GM18507 (cell line): Measurements from ENCODE around the gene ATF3.
"Not testable (repeated sequence)": the region's sequence is repeated elsewhere in the genome, so short reads cannot be mapped to it uniquely, and the experiment has no call there.

ENCODE experiments used
- DNase-seq: peaks from one replicate; pipeline ENCODE4 v3.0.0; 2011; ENCODE audit warnings: low read depth; ENCODE audit not compliant: insufficient read length; ENCODE audit errors: extremely low spot score
- FAIRE-seq: peaks from 2 replicates; lab custom pipeline; 2011; peaks lifted over from hg19 to GRCh38; lab: Jason Lieb, UNC

Gene ATF3

DNA sequence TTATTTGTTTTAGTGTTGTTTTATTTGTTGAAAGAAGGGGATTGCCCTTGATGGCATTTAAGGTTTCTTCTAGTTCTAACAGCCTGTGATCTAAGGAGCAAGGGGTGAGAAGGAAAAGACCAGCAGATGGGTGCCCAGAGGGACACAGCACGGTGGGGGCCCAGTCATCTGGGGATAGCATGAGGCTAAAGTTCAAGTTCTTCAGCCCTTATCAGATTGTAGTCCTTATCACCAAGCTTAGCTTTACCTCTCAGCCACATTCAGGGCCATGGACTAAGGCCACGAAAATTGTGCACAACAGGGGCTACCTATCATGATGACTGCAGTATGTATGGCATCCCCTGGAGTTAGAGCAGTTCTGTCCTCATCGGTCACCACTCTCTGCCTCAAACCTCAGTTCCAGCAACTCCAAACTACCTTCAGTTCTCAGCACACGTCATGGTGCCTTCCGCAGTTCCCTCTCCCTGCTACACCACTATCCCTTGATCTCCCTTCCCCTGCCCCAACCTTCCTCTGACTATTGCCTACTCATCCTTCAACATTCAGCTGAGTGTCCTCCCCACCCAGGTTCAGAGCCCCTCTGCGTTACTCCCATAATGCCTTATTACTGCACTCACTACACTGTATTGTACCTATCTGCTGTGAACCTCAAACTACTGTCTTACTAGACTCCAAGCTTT lies 36.4 kb downstream of the ATF3 start:
- FAIRE-seq (no peak), DNase-seq (no peak)

GRCh38 chr1:212645546-212646543 lies 37.3 kb downstream of the ATF3 start:
- no peak for FAIRE-seq
- no peak for DNase-seq

GRCh38 chr1:212646588-212646987 lies 38.0 kb downstream of the ATF3 start:
- FAIRE-seq: no peak
- no peak for DNase-seq

DNA sequence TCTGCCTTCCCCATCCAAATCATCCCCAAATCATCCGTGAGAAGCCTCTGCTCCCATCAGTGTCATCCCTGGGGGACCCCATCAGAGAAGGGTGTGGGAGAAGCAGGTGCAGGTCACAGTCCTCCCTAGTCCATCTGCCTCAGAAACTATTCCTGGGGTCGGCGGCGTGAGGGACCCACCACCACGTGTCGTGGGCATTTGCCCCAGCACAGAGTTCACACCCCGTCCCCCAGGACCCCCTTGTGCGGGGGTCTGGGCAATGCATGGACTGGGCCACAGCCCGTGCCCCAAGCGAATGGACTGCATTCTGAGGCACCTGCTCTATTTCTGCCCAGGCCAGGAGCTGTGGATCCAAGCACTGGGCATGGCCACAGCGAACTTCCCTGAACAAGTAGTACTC lies 38.4 kb downstream of the ATF3 start:
- FAIRE-seq: no peak
- DNase-seq: no peak

DNA sequence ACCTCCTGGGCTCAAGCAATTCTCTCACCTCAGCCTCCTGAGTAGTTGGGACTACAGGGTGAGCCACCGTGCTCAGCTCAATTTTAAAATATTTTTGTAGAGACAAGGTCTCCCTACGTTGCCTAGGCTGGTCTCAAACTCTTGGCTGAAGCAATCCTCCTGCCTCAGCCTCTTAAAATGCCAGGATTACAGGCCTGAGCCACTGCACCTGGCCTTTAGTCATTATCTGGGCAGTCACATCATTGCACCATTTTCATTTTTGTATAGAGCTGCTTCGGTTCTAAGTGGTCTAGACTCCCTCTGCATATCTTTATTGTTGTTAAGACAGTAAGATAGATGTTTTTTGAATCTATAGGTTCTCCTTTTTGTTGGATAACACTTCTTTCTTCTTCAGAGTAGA lies 39.9 kb downstream of the ATF3 start:
- no peak for FAIRE-seq

GRCh38 chr1:212649020-212649419 lies 40.5 kb downstream of the ATF3 start:
- DNase-seq: no peak
- FAIRE-seq: no peak

More for the DNA sequence above, 39.9 kb downstream of the ATF3 start:
- DNase-seq: no peak

DNA sequence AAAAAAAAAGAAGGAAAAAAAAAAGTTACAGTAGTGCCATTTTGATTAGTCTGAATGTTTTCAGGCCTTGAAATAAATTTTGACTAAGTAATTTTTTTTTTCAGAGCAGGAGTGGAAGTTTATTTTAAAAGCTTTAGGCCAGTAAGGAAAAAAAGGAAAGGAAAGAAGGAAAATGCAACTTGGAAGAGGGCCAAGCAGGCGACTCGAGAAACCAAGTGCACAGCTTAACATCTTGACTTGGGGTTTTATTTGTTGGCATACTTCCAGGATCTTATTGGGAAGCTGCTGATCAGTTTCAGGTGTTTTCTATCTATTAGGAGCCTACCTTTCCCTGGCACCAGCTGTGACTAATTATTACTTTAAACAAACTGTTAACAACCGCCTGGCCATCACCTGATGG lies 41.7 kb downstream of the ATF3 start:
- DNase-seq (no peak), FAIRE-seq (no peak)

GRCh38 chr1:212651521-212651920 lies 43.0 kb downstream of the ATF3 start:
- no peak for DNase-seq

DNA sequence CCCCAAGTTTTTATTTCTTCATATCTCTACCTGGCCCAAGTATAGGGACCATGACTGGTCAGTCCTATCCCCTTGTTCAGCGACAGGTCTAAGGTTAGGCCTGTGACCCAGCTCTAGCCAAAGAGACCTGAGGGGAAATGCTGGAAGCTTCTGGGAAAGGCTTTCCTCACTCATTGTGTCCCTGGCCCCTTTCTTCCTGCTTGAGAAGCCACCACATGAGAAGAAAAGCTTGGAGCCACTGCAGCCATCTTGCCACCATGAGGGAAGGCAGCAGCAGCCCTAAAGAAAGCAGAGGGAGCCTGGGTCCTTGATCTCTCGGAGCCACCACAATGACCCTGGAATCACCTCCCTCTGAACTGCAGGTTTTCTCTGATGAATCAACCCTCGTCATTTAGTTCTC lies 43.4 kb downstream of the ATF3 start:
- DNase-seq (no peak), FAIRE-seq (no peak)

More at GRCh38 chr1:212651521-212651920, 43.0 kb downstream of the ATF3 start:
- no peak for FAIRE-seq

DNA sequence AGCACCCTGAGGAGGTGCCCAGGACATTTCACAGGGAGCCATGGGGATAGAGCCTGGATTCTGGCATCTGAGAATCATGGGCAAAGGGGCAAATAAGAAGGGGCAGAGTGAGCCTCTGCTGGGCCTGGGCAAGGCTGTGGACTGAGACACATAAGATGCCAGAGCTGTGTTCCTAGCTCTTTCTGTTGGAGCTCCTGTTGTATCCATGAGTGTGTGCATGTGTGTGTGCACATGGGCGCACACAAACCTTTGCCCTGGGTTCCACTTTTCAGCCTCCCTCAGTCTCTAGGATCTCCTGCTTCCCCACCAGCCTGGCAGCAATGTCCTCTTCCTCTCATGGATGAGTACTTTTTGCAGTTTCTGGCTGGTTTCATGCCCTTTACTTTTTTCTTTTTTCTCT lies 44.0 kb downstream of the ATF3 start:
- no peak for FAIRE-seq

DNA sequence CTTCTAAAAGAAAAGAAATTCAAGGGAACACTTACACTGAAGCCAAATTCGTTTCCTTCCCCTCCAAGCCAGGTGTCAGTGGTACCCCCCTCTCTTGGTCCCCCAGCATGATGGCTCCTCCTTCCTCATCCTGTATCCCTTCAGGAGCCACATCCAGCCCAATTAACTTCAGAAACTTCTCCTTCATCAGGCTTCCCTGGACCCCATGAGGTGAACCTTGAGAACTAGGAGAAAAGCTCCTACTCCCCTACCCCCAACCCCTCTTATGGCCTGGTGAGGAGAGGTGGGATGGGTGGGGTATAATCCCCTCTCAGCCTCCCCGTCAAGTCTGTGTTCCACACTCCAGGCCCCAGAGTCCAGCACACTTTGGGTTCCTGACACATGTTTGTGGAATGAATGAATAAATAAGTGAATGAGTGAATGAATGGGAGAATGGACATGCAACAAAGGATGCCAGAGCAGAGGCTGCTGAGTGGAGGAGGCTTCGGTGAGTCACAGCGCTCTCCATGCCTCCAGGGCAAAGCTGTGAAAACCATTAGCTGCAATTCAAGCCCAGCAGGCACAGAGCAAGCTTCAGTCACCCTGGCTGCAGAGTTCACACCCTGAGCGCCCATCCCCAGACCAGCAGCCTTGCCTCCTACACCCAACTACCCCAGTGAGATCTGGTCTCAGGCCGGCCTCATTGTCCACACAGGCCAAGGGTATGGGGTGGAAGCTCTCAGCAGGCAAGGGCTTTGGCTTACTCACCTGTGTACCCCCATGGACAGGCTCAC lies 47.3 kb downstream of the ATF3 start:
- FAIRE-seq (no peak), DNase-seq (no peak)

More for the DNA sequence above, 44.0 kb downstream of the ATF3 start:
- DNase-seq: no peak

GRCh38 chr1:212656730-212657129 lies 48.2 kb downstream of the ATF3 start:
- no peak for FAIRE-seq
- no peak for DNase-seq

DNA sequence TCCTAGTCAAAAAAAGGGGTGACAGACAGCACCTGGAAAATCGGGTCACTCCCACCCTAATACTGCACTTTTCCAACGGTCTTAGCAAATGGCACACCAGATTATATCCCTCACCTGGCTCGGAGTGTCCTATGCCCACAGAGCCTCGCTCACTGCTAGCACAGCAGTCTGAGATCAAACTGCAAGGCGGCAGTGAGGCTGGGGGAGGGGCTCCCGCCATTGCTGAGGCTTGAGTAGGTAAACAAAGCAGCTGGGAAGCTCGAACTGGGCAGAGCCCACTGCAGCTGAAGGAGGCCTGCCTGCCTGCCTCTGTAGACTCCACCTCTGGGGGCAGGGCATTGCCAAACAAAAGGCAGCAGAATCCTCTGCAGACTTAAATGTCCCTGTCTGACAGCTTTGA lies 49.7 kb downstream of the ATF3 start:
- FAIRE-seq, DNase-seq: not testable (repeated sequence)

- DNase-seq (no peak), FAIRE-seq (no peak)
These were observed 56.0 kb downstream of the ATF3 start for GRCh38 chr1:212664409-212665199.

DNA sequence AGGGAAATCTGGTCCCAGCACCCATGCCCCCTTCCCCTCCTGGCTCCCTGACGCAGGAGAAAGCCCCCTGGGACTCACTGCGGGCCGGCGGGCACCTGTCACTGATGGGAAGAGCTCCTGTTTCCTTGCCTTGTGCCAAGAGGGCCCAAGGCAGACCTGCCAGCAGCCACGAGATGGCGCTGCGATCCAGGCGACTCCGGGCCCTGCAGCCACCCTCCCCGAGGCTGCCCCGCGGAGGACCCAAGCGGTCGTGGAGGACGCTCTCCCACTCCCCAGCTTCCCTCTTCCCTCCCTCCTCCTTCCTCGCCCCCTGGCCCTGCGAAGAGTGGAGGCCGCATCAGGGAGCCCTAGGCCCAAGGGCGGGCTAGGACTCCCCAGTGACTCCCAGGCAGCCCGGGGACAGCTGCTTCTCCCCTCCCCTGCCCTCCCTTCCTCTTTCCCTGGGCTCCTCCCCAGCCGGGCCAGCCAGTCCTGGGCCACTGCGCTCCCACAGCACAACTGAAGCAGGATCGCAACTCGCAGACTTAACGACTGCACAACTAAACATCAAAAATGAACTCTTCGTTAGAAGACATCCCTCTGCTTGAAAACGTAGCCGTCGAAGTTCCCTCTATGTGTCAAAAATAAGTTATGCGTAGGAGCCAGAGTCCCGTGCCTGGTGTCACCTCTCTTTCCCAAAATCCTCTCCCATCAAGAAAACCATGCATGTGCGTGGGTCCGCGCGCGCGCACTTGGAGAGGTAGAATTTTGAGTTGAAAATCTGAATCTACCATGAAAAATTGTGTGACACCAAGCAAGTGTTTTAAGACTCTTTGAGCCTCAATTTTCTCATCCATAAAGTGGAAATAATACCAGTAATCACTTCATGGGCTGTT lies 56.9 kb downstream of the ATF3 start:
- FAIRE-seq (peak; percentile 73), DNase-seq (peak; percentile 65)

DNA sequence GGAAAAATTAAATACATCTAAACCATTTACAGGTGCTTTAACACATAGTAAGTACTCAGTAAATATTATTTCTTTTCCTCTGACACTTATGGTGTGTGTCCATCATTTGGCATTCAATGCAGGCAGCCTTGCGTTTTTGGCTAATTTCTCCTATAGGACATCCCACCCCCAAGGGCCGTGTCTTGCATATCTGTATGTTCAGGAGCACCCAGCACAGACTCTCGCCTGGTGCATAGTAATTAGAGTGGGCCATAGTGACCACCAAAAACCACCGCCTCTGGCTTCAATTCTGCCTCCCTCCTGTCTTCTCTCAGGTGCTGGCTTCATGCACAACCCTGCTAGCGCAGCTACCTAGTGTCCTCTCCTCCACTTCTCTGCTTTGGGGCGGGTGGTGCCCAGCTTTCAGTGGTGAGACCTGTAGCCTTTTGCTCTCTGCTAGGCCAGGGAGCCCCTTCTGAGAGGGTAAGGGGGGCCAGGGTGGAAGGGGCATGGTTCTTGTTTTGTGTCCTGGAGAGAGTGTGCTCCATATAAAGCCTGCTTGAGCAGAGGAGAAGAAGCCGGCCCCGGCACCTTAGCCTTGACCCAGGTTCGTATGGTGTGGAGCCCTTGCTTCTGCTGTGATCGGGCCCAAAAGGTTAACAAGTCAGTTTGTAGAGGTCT lies 57.7 kb downstream of the ATF3 start:
- DNase-seq (no peak), FAIRE-seq (no peak)

DNA sequence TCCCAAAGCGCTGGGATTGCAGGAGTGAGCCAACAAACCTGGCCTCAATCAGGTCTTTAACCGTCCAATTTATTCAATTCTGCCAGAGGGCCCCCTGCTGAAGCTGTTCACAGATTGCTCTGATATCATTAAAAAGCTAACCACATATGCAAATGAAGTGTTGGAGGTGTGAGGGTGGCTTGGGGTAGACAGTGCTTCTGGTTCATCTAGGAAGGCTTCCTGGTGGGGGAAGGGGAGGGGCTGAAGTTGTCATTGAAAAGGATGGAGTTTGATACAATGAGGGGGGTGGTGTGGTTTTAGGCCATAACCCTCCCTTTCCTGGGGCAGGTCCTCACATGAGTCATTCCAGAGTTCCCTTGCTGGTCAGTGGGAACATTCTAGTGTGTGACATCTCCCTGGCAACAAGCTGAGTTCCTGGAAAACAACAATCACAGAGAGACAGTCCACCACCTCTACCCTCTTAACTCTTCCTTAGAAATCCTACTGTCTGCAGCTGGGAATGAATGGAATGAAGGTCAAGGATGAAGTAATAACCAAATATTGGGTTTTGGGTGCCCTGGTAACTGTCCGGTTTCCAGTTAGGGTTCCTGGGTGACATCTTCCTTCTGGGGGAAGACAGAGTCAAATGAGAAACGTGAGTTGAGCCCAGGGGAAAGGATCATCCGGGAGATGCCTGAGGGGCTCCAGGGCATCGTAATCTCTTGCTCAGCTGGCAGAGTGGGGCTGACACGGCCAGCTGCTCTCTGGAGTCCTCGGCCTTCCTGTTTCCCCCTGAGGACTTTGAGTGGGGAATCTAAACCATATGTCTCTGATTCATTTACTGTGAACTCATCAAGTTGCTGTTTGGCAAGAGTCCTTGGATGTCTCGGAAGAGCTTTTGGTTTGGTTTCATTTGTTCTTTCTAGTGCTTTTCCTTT lies 58.9 kb downstream of the ATF3 start:
- FAIRE-seq (peak; percentile 86), DNase-seq (no peak)
